ENCODE data around the gene POR. TPM values are rescaled to one million over a fixed set of nuclear protein-coding genes. Genes with fewer than 3 reads are reported as not detected.
A peak's percentile ranks its signal among the peaks of the same experiment; 100 is the strongest.

The POR gene
- total and polyA plus RNA-seq, 2 of the 13 experiments (the other 11 are each of a cell fraction or from before 2014, with no cell fraction given): 145 to 266 TPM

GRCh38 chr7:75962607-75963380, 47.8 kb downstream of the POR start (continued):
- no peak for TF ChIP-seq BCLAF1 (IDR thresholded peaks at IDR 0.05)
- no peak for TF ChIP-seq SNAPC5 (CRISPR knock-in tag; IDR thresholded peaks at IDR 0.05; ENCODE audit: borderline replicate concordance)
- no peak for TF ChIP-seq ZNF503 (CRISPR knock-in tag; IDR thresholded peaks at IDR 0.05)
- TF ChIP-seq ZNF468 (CRISPR knock-in tag; IDR thresholded peaks at IDR 0.05): no peak
- no peak for TF ChIP-seq SETDB1 (CRISPR knock-in tag; IDR thresholded peaks at IDR 0.05; ENCODE audit: borderline replicate concordance)
- no peak for TF ChIP-seq FOXC1 (CRISPR knock-in tag; IDR thresholded peaks at IDR 0.05; ENCODE audit: borderline replicate concordance)
- no peak for TF ChIP-seq XRCC5 (optimal IDR thresholded peaks at IDR 0.05; ENCODE audit: low read length)
- no peak for TF ChIP-seq MEIS2 (CRISPR knock-in tag; IDR thresholded peaks at IDR 0.05)
- no peak for TF ChIP-seq ZNF235 (CRISPR knock-in tag; IDR thresholded peaks at IDR 0.05; ENCODE audit: borderline replicate concordance)
- TF ChIP-seq GMEB2 (CRISPR knock-in tag; IDR thresholded peaks at IDR 0.05; ENCODE audit: low read depth): no peak
- no peak for TF ChIP-seq ZNF496 (CRISPR knock-in tag; IDR thresholded peaks at IDR 0.05; ENCODE audit: insufficient replicate concordance)
- TF ChIP-seq KDM5B (CRISPR knock-in tag; IDR thresholded peaks at IDR 0.05; ENCODE audit: borderline replicate concordance): no peak
- TF ChIP-seq KLF13 (CRISPR knock-in tag; IDR thresholded peaks at IDR 0.05): no peak
- TF ChIP-seq SMC3 (IDR thresholded peaks at IDR 0.05; ENCODE audit: low read length): no peak; the same call in 1 of the 2 replicates
- no peak for TF ChIP-seq CSRNP2 (CRISPR knock-in tag; conservative IDR thresholded peaks at IDR 0.05; ENCODE audit: low read depth)
- TF ChIP-seq ZNF343 (CRISPR knock-in tag; IDR thresholded peaks at IDR 0.05): 0 out of 2 replicates have a peak, but pooled peaks have one; percentile 32
- TF ChIP-seq XBP1 (CRISPR knock-in tag; IDR thresholded peaks at IDR 0.05): no peak
- no peak for TF ChIP-seq MTERF4 (CRISPR knock-in tag; IDR thresholded peaks at IDR 0.05)
- TF ChIP-seq TCF7L2 (IDR thresholded peaks at IDR 0.05; ENCODE audit: low read depth, low read length): no peak
- no peak for TF ChIP-seq ZFP37 (CRISPR knock-in tag; IDR thresholded peaks at IDR 0.05; ENCODE audit: borderline replicate concordance)
- no peak for TF ChIP-seq ZNF564 (CRISPR knock-in tag; IDR thresholded peaks at IDR 0.05)
